Testis (tissue), 2 donors: ENCODE results near the gene NOSIP.

Source experiments
- POLR2A ChIP-seq: fragments of 450-650 bp; IDR thresholded peaks from one replicate; pipeline ENCODE4 v1.6.1; 2017; ENCODE audit warnings: antibody characterized with exemption, mild to moderate bottlenecking, moderate library complexity
- TF ChIP-seq, protein P1 (sequence below), 3 experiments: fragments of 450-650 bp in 2 of 3; fragments of 200-600 bp in 1 of 3; sonication (generic) in 1 of 3; IDR thresholded peaks; one replicate each; pipeline ENCODE4 v1.5.1; 2016 to 2019; ENCODE audit warnings: antibody characterized with exemption in 3 of 3, mild to moderate bottlenecking in 2 of 3, moderate library complexity in 1 of 3

- TF ChIP-seq POLR2A, result no peak
- TF ChIP-seq, protein P1, sequence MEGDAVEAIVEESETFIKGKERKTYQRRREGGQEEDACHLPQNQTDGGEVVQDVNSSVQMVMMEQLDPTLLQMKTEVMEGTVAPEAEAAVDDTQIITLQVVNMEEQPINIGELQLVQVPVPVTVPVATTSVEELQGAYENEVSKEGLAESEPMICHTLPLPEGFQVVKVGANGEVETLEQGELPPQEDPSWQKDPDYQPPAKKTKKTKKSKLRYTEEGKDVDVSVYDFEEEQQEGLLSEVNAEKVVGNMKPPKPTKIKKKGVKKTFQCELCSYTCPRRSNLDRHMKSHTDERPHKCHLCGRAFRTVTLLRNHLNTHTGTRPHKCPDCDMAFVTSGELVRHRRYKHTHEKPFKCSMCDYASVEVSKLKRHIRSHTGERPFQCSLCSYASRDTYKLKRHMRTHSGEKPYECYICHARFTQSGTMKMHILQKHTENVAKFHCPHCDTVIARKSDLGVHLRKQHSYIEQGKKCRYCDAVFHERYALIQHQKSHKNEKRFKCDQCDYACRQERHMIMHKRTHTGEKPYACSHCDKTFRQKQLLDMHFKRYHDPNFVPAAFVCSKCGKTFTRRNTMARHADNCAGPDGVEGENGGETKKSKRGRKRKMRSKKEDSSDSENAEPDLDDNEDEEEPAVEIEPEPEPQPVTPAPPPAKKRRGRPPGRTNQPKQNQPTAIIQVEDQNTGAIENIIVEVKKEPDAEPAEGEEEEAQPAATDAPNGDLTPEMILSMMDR (IDR thresholded peaks at IDR 0.05), result no peak
Measured at GRCh38 chr19:49564616-49565045, 15.7 kb downstream of the NOSIP start.
